Measurements from ENCODE around the gene DNAJB13. TPM values are rescaled to one million over a fixed set of nuclear protein-coding genes. Genes with fewer than 3 reads are reported as not detected.

The DNAJB13 gene
- total and polyA plus RNA-seq, 4 donors: 0.40 to 7.2 (median 4.6) TPM

Other genes starting within 250 kb of the DNAJB13 start
- gene RAB6A, start 190.0 kb upstream of the DNAJB13 start, total RNA-seq: 100 to 1,000 TPM; 129 to 219 TPM
- gene RAB6A, start 190.0 kb upstream of the DNAJB13 start, polyA plus RNA-seq (ENCODE audit: insufficient read length in 2 of 2): 100 to 1,000 TPM; 185 to 263 TPM
- 10 to 100 TPM; 37.5 to 58.5 TPM for gene MRPL48, start 163.2 kb upstream of the DNAJB13 start, total RNA-seq
- gene MRPL48, start 163.2 kb upstream of the DNAJB13 start, polyA plus RNA-seq (ENCODE audit: insufficient read length in 2 of 2): 10 to 100 TPM; 39.4 to 41.5 TPM
- gene COA4, start 74.2 kb upstream of the DNAJB13 start, total RNA-seq: 10 to 100 TPM; 28.1 to 71.5 TPM
- gene COA4, start 74.2 kb upstream of the DNAJB13 start, polyA plus RNA-seq (ENCODE audit: insufficient read length in 2 of 2): 10 to 100 TPM; 53.7 to 58.6 TPM
- 10 to 100 TPM; 24.2 to 25.4 TPM for gene PAAF1, start 74.0 kb upstream of the DNAJB13 start, total RNA-seq
- 10 to 100 TPM; 55.3 to 67.7 TPM for gene PAAF1, start 74.0 kb upstream of the DNAJB13 start, polyA plus RNA-seq (ENCODE audit: insufficient read length in 2 of 2)
- 10 to 100 TPM; 12.2 to 21.5 TPM for gene UCP2, start 31.8 kb downstream of the DNAJB13 start, total RNA-seq
- 10 to 100 TPM; 52.3 to 62.0 TPM for gene UCP2, start 31.8 kb downstream of the DNAJB13 start, polyA plus RNA-seq (ENCODE audit: insufficient read length in 2 of 2)
- gene UCP3, start 58.1 kb downstream of the DNAJB13 start, total RNA-seq: 1 to 10 TPM in 1 of 2 donors, under 1 TPM in 1; 0.89 to 2.5 TPM
- 1 to 10 TPM; 3.0 to 5.5 TPM for gene UCP3, start 58.1 kb downstream of the DNAJB13 start, polyA plus RNA-seq (ENCODE audit: insufficient read length in 2 of 2)
- gene C2CD3, start 220.0 kb downstream of the DNAJB13 start, total RNA-seq: 10 to 100 TPM; 18.7 to 23.4 TPM
- gene C2CD3, start 220.0 kb downstream of the DNAJB13 start, polyA plus RNA-seq (ENCODE audit: insufficient read length in 2 of 2): 10 to 100 TPM; 22.1 to 22.8 TPM
- gene PPME1, start 220.3 kb downstream of the DNAJB13 start, total RNA-seq: 10 to 100 TPM; 36.1 to 37.4 TPM
- gene PPME1, start 220.3 kb downstream of the DNAJB13 start, polyA plus RNA-seq (ENCODE audit: insufficient read length in 2 of 2): 10 to 100 TPM; 69.9 to 73.8 TPM